HG03521 (cell line): Measurements from ENCODE around the gene GLUD1.
"Not testable (repeated sequence)": the region's sequence is repeated elsewhere in the genome, so short reads cannot be mapped to it uniquely, and the experiment has no call there.

Experiments used
- ATAC-seq: cut with Tn5 transposase; IDR thresholded peaks from one replicate; pipeline ENCODE4 v1.9.1; 2021; ENCODE audit warnings: mild to moderate bottlenecking, moderate library complexity; ENCODE audit not compliant: unreplicated experiment

GLUD1 gene

GRCh38 chr10:87094373-87095235, at the start of gene GLUD1, which contains the start of gene SHLD2:
GLUD1 (minus strand) TSS chr10:87094843; CDS start chr10:87094769, 74 bp downstream.
SHLD2 (plus strand) TSS chr10:87095206; CDS start chr10:87151355, 56,149 bp downstream.
- peak; percentile 69 for ATAC-seq

- not testable (repeated sequence) for ATAC-seq
These were observed 48.4 kb upstream of the GLUD1 start for GRCh38 chr10:87143109-87143418.

GRCh38 chr10:87142230-87143108, 47.8 kb upstream of the GLUD1 start:
- ATAC-seq: not testable (repeated sequence)

GRCh38 chr10:87137478-87137877, 42.8 kb upstream of the GLUD1 start:
- ATAC-seq: not testable (repeated sequence)

GRCh38 chr10:87134440-87134839, 39.8 kb upstream of the GLUD1 start:
- ATAC-seq: not testable (repeated sequence)

- not testable (repeated sequence) for ATAC-seq
These were observed 39.3 kb upstream of the GLUD1 start for GRCh38 chr10:87133936-87134335.

GRCh38 chr10:87132176-87132575, 37.5 kb upstream of the GLUD1 start:
- not testable (repeated sequence) for ATAC-seq

GRCh38 chr10:87127607-87128156, 33.0 kb upstream of the GLUD1 start:
- not testable (repeated sequence) for ATAC-seq

GRCh38 chr10:87127048-87127447, 32.4 kb upstream of the GLUD1 start:
- ATAC-seq: not testable (repeated sequence)

- ATAC-seq: not testable (repeated sequence)
These were observed 28.7 kb upstream of the GLUD1 start for GRCh38 chr10:87123351-87123750.

- ATAC-seq: not testable (repeated sequence)
These were observed 24.4 kb upstream of the GLUD1 start for GRCh38 chr10:87119029-87119428.

- not testable (repeated sequence) for ATAC-seq
These were observed 23.5 kb upstream of the GLUD1 start for GRCh38 chr10:87118122-87118521.

- no peak for ATAC-seq
These were observed 10.9 kb upstream of the GLUD1 start for GRCh38 chr10:87105446-87106124.

GRCh38 chr10:87104727-87105126, 10.1 kb upstream of the GLUD1 start:
- ATAC-seq: not testable (repeated sequence)

- no peak for ATAC-seq
These were observed 7.4 kb upstream of the GLUD1 start for GRCh38 chr10:87101996-87102395.

- ATAC-seq: peak; percentile 48
These were observed 748 bp upstream of the GLUD1 start for GRCh38 chr10:87095236-87095945.

- peak; percentile 18 for ATAC-seq
These were observed 841 bp downstream of the GLUD1 start for GRCh38 chr10:87093632-87094372.

- no peak for ATAC-seq
These were observed 1.6 kb downstream of the GLUD1 start for GRCh38 chr10:87092861-87093631.
